ENCODE results near the gene ZNF345.

- TF ChIP-seq SMAD3 (CRISPR knock-in tag; conservative IDR thresholded peaks at IDR 0.05) = no peak
- no peak for TF ChIP-seq ARHGAP35 (IDR thresholded peaks at IDR 0.05; ENCODE audit: partially characterized antibody)
- no peak for TF ChIP-seq CBX8 (IDR thresholded peaks at IDR 0.05; ENCODE audit: borderline replicate concordance, extremely low read depth, low read depth, low read length, poor library complexity, severe bottlenecking)
- TF ChIP-seq SNRNP70 (optimal IDR thresholded peaks at IDR 0.05; ENCODE audit: low read depth, low read length) = no peak
- TF ChIP-seq JUNB (CRISPR knock-in tag; conservative IDR thresholded peaks at IDR 0.05) = no peak
- TF ChIP-seq CTCF (IDR thresholded peaks at IDR 0.05 in 2 of 3, conservative IDR thresholded peaks at IDR 0.05 in 1 of 3; ENCODE audit: insufficient read depth in 2 of 3, low read depth in 1 of 3, low read length in 3 of 3) = no peak
These were observed 13.3 kb upstream of the ZNF345 start for GRCh38 chr19:36837176-36837905.

Measured in K562 (cell line).